Esophagus squamous epithelium (tissue), 5 donors: ENCODE measurements around the gene GET4. TPM values are rescaled to one million over a fixed set of nuclear protein-coding genes. Genes with fewer than 3 reads are reported as not detected.

Experiments used
- DNase-seq: peaks from one replicate; lab custom pipeline; 2025; lab: John Stamatoyannopoulos, UW
- H3K27ac ChIP-seq, 4 donors: fragments of 200-600 bp; sonication (generic); one replicate each; pipeline ENCODE4 v1.5.1; 2016 to 2019; ENCODE audit warnings: mild to moderate bottlenecking in 1 of 4
- H3K27me3 ChIP-seq, 4 donors: fragments of 200-600 bp; sonication (generic); 1 replicate in 3 of 4; 2 replicates in 1 of 4; pipeline versions ENCODE4 v1.5.1 to v1.6.0; 2017 to 2021; ENCODE audit warnings: antibody characterized with exemption in 1 of 4
- H3K36me3 ChIP-seq, 3 donors: fragments of 200-600 bp; sonication (generic); one replicate each; pipeline ENCODE4 v1.5.1; 2016 to 2019
- H3K4me1 ChIP-seq, 3 donors: fragments of 200-600 bp; sonication (generic); one replicate each; pipeline ENCODE4 v1.5.1; 2017 to 2019
- H3K4me3 ChIP-seq, 4 donors: fragments of 200-600 bp; sonication (generic); 1 replicate in 3 of 4; 2 replicates in 1 of 4; pipeline ENCODE4 v1.5.1; 2016 to 2019; ENCODE audit warnings: mild to moderate bottlenecking in 2 of 4, moderate library complexity in 1 of 4
- H3K9me3 ChIP-seq, 3 donors: fragments of 200-600 bp; sonication (generic); one replicate each; pipeline ENCODE4 v1.5.1; 2016 to 2019
- POLR2A ChIP-seq, 4 donors: fragments of 450-650 bp; IDR thresholded peaks; one replicate each; pipeline ENCODE4 v1.6.1; 2017; ENCODE audit warnings: antibody characterized with exemption in 4 of 4, mild to moderate bottlenecking in 4 of 4, moderate library complexity in 3 of 4
- WGBS, 2 donors: methylation state at CpG; one replicate each; pipeline ENCODE4 v1.1.5; 2018; 5-methylcytosine and 5-hydroxymethylcytosine counted together
- intact Hi-C: fragments of 100-400 bp; cut with DNase I; formaldehyde crosslinking; loops from one replicate; pipeline ENCODE4 v1.15.0; 2022
- total RNA-seq, 4 donors: library from RNA; depleted of rRNA; stranded (reverse); fragments of >200 nt; gene quantifications; one replicate each; pipeline ENCODE4 v1.1.0, GENCODE V29; 2016
- TF ChIP-seq, protein P1 (sequence below), 6 experiments: fragments of 450-650 bp in 4 of 6; fragments of 200-600 bp in 2 of 6; sonication (generic) in 2 of 6; IDR thresholded peaks; one replicate each; pipeline ENCODE4 v1.5.1; 2016 to 2019; ENCODE audit warnings: antibody characterized with exemption in 6 of 6, mild to moderate bottlenecking in 4 of 6, moderate library complexity in 4 of 6
- donor health status: DM: yes; HTN: yes; CAD: no.

GET4 gene
- total RNA-seq, 4 donors from 2014 or later = 22.3 to 29.6 (median 27.8) TPM

DNA sequence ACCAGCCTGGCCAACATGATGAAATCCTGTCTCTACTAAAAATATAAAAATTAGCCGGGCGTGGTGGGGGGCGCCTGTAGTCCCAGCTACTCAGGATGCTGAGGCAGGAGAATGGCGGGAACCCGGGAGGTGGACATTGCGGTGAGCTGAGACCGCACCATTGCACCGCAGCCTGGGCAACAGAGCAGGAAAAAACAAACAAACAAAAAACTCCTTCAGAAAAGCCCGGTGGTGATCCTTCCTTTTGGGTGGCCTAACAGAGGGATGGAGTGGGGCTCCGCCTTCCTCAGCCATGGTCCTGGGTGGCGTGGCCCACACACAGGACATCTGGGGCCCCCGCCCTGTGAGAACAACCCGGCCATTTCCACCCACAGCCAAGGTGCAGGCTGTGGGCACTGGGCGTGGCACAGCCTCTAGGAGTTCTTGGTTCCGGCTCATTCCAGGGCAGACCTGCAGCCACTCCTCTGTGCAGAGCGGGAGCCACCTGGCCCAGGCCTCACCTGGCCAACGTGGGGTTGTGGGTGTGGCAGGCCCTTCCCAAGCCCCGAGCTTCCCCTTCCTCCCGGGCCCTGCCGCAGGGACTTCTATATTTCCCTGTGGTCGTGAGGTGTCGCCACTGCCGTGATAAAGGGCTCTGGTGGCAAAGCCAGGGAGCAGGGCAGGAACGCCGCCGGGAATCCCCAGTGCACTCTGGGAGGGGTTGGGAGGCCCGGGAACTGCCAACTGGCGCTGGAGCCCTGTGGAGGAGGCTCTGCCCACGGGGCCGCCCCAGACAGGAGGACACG, 37.6 kb downstream of the GET4 start:
- 45 to 67% methylated on average over 9 to 20 of the region's 31 CpGs for WGBS, 2 donors

DNA sequence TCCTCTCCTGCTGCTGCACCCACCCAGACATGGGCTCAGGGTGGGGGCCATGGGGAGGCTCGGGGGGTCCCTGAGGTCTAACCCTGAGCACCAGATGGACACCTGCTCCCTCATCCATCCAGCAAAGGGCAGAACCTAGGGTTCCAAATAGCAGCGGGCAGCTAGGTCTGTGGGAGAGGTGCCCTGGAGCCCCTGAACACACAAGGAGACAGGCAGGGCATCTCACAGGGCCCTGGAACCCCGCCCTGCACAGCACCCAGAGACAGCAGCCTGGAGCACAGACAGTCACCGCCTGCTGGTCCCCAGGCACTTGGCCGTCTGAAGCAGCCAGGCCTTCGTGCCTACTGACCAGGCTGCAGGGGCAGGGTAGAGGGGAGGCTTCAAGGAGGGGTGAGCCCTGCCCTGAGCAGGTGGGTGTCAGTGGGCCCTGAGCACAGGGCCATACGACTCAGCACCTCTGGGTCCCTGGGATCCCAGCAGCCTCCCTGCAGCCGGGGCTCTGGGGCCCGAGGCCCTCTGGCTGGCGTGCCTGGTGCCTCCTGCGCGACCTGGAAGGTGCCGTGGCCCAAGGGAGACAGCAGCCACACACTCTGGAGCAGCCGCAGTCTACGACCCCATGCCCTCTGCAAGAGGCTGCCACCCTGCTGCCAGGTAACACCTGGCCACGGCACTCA, 38.3 kb downstream of the GET4 start:
- Histone ChIP-seq H3K36me3 (peaks cover 0 to 5% (median 0%) of the 10 kb centered on the region in 3 donors), H3K4me3 (peak overlapping the region in 1 of 4 donors; percentile 8), H3K27ac (peak overlapping the region in 1 of 4 donors; percentile 17), H3K27me3 (peaks cover 0 to 5% (median 0%) of the 10 kb centered on the region in 4 donors), H3K4me1 (peaks cover 12 to 35% (median 16%) of the 10 kb centered on the region in 3 donors), H3K9me3 (no peaks in the 10 kb centered on the region)
- 84% methylated on average over 3 of the region's 16 CpGs; no CpG with 5 or more reads in 1 of the 2 donors for WGBS, 2 donors
- TF ChIP-seq, protein P1, sequence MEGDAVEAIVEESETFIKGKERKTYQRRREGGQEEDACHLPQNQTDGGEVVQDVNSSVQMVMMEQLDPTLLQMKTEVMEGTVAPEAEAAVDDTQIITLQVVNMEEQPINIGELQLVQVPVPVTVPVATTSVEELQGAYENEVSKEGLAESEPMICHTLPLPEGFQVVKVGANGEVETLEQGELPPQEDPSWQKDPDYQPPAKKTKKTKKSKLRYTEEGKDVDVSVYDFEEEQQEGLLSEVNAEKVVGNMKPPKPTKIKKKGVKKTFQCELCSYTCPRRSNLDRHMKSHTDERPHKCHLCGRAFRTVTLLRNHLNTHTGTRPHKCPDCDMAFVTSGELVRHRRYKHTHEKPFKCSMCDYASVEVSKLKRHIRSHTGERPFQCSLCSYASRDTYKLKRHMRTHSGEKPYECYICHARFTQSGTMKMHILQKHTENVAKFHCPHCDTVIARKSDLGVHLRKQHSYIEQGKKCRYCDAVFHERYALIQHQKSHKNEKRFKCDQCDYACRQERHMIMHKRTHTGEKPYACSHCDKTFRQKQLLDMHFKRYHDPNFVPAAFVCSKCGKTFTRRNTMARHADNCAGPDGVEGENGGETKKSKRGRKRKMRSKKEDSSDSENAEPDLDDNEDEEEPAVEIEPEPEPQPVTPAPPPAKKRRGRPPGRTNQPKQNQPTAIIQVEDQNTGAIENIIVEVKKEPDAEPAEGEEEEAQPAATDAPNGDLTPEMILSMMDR (IDR thresholded peaks at IDR 0.05) = no peak
- no peak for DNase-seq
- intact Hi-C loops = no loop called here

More for the DNA sequence above, 37.6 kb downstream of the GET4 start:
- peak overlapping the region in 1 of 4 donors; percentile 17 for H3K27ac ChIP-seq
- intact Hi-C loops = loop anchor here (2.0 kb wide), 1 partner anchor 31 kb away; no protein-coding TSS in a partner anchor
- TF ChIP-seq, protein P1 (IDR thresholded peaks at IDR 0.05) = peak in 1 of 6 experiments; percentile 21
- TF ChIP-seq POLR2A (IDR thresholded peaks at IDR 0.05) = no peak
- H3K27me3 ChIP-seq = peaks cover 0 to 5% (median 0%) of the 10 kb centered on the region in 4 donors
- H3K4me3 ChIP-seq = peak overlapping the region in 1 of 4 donors; percentile 8
- peaks cover 0 to 2% (median 0%) of the 10 kb centered on the region in 3 donors for H3K36me3 ChIP-seq
- H3K4me1 ChIP-seq = peaks cover 16 to 40% (median 16%) of the 10 kb centered on the region in 3 donors
- DNase-seq = no peak
- no peaks in the 10 kb centered on the region for H3K9me3 ChIP-seq

DNA sequence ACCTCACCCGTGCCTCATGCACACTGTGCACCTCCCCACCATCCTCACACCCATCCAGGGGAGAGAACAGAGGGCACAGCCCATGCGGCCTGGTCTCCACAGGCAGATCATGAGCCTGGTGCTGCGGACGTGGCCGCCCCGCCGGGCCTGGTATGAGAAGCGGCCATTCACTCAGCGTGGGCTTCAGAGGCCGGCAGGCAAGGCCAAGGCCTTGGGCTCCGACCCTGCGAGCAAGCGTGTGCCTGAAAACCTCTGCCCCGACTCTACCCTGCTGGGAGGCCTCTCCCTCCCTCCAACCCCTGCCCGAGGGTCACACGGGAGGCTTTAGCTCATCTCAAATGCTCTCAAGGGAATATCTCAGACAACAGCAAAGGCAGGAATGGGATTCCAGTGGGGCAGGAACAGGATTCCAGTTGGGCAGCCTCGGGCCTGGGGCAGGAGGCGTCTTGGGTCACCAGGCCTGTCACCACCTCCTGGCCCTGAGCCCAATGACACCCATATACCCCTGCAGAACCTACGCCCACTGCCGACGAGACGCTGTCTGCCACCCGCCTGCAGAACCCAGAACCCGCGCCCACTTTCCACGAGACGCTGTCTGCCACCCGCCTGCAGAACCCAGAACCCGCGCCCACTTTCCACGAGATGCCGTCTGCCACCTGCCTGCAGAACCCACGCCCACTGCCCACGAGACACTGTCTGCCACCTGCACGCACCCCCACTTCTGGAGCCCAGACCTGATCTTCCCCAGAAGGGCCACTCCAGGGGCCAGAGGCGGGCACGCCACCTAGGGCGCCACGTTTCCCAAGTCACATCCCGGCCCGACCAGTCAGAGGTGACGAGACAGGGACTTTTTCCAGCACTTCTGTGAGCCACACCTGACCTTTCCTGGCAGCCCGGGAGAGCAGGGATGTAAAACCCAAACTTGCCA, 39.2 kb downstream of the GET4 start:
- Histone ChIP-seq H3K4me3 (no peak overlapping the region), H3K9me3 (no peaks in the 10 kb centered on the region), H3K27ac (no peak overlapping the region), H3K4me1 (peaks cover 12 to 30% (median 16%) of the 10 kb centered on the region in 3 donors), H3K27me3 (peaks cover 0 to 5% (median 0%) of the 10 kb centered on the region in 4 donors), H3K36me3 (peaks cover 0 to 5% (median 0%) of the 10 kb centered on the region in 3 donors)
- DNase-seq = no peak
- intact Hi-C loops = no loop called here
- TF ChIP-seq, protein P1 (IDR thresholded peaks at IDR 0.05) = no peak
- TF ChIP-seq POLR2A (IDR thresholded peaks at IDR 0.05) = no peak
- 81 to 86% methylated on average over 16 to 18 of the region's 43 CpGs for WGBS, 2 donors

DNA sequence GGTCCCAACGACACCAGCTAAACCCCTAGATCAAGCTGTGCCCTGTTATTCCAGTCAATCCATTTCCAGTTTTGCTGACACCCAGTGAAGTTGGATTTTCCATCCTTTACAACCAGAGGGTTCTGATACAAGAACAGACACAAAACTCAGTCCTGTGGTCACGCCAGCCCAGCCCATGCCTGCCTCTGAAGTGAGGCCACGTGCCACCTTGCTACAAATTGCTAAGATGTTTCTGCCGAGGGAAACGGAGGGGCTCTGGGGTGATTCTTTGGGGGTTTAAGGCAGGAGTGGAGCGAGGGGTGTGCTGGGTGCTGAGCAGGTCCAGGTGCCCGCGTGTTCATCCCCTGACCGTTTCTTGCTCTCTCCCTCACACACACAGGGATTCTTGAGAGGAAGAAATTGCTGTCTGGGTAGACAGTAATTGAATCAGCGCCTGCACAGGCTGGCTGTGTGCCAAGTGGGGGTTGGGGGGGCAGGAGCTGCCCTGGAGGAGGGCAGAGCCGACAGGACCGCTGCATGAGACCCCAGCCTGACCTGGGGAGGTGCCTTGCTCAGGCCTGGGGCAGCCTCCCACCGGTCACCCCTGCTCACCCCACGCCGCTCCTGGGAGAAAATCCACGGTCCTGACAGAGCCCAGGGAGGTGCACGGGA, 40.1 kb downstream of the GET4 start:
- Histone ChIP-seq H3K27ac (no peak overlapping the region), H3K4me1 (peaks cover 12 to 31% (median 16%) of the 10 kb centered on the region in 3 donors), H3K27me3 (peaks cover 0 to 5% (median 0%) of the 10 kb centered on the region in 4 donors), H3K4me3 (no peak overlapping the region), H3K9me3 (no peaks in the 10 kb centered on the region), H3K36me3 (peaks cover 0 to 5% (median 0%) of the 10 kb centered on the region in 3 donors)
- no peak for DNase-seq
- intact Hi-C loops = no loop called here
- TF ChIP-seq, protein P1 (IDR thresholded peaks at IDR 0.05) = no peak
- no peak for TF ChIP-seq POLR2A (IDR thresholded peaks at IDR 0.05)
- WGBS, 2 donors = 20 to 47% methylated on average over 9 to 11 of the region's 17 CpGs
